ENCODE data around the gene DUSP5.

DNA sequence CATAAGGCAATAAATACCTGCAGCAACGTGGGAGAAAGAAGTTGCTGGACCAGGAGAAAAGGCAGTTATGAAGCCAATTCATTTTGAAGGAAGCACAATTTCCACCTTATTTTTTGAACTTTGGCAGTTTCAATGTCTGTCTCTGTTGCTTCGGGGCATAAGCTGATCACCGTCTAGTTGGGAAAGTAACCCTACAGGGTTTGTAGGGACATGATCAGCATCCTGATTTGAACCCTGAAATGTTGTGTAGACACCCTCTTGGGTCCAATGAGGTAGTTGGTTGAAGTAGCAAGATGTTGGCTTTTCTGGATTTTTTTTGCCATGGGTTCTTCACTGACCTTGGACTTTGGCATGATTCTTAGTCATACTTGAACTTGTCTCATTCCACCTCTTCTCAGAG lies 13.0 kb downstream of the DUSP5 start:
- TF ChIP-seq ELF1 (IDR thresholded peaks at IDR 0.05; ENCODE audit: borderline replicate concordance, low read depth) (no peak), REST (IDR thresholded peaks at IDR 0.05; ENCODE audit: low read depth) (no peak), EZH2 (IDR thresholded peaks at IDR 0.05) (no peak), RAD21 (IDR thresholded peaks at IDR 0.05; ENCODE audit: low read depth) (no peak), YY1 (IDR thresholded peaks at IDR 0.05; ENCODE audit: extremely low read depth, insufficient replicate concordance, low read depth, low read length) (no peak), POLR2AphosphoS5 (IDR thresholded peaks at IDR 0.05; ENCODE audit: low read depth, low read length) (peak; percentile 19; the same call in 1 of the 2 replicates), CBX3 (IDR thresholded peaks at IDR 0.05; ENCODE audit: low read depth) (0 out of 2 replicates have a peak, but pooled peaks have one; percentile 5), TCF7L2 (IDR thresholded peaks at IDR 0.05; ENCODE audit: borderline replicate concordance, extremely low read depth, insufficient read depth, insufficient read length) (no peak), JUND (IDR thresholded peaks at IDR 0.05) (no peak), EZH2phosphoT487 (IDR thresholded peaks at IDR 0.05; ENCODE audit: borderline replicate concordance) (no peak)
- TF ChIP-seq, protein P1, sequence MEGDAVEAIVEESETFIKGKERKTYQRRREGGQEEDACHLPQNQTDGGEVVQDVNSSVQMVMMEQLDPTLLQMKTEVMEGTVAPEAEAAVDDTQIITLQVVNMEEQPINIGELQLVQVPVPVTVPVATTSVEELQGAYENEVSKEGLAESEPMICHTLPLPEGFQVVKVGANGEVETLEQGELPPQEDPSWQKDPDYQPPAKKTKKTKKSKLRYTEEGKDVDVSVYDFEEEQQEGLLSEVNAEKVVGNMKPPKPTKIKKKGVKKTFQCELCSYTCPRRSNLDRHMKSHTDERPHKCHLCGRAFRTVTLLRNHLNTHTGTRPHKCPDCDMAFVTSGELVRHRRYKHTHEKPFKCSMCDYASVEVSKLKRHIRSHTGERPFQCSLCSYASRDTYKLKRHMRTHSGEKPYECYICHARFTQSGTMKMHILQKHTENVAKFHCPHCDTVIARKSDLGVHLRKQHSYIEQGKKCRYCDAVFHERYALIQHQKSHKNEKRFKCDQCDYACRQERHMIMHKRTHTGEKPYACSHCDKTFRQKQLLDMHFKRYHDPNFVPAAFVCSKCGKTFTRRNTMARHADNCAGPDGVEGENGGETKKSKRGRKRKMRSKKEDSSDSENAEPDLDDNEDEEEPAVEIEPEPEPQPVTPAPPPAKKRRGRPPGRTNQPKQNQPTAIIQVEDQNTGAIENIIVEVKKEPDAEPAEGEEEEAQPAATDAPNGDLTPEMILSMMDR (IDR thresholded peaks at IDR 0.05 in 2 of 3, conservative IDR thresholded peaks at IDR 0.05 in 1 of 3; ENCODE audit: borderline replicate concordance in 1 of 3, insufficient read depth in 1 of 3, low read depth in 2 of 3, low read length in 2 of 3), result no peak
- TF ChIP-seq, protein P2, sequence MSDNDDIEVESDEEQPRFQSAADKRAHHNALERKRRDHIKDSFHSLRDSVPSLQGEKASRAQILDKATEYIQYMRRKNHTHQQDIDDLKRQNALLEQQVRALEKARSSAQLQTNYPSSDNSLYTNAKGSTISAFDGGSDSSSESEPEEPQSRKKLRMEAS (IDR thresholded peaks at IDR 0.05), result no peak

Data from HCT116 (cell line).